ENCODE measurements around the gene CFAP97. TPM values are rescaled to one million over a fixed set of nuclear protein-coding genes. Genes with fewer than 3 reads are reported as not detected.

Gene CFAP97
- total and polyA plus RNA-seq, 9 of the 15 experiments (the other 6 are each of a cell fraction or from before 2014, with no cell fraction given): 17.3 to 57.8 (median 44.4) TPM

DNA sequence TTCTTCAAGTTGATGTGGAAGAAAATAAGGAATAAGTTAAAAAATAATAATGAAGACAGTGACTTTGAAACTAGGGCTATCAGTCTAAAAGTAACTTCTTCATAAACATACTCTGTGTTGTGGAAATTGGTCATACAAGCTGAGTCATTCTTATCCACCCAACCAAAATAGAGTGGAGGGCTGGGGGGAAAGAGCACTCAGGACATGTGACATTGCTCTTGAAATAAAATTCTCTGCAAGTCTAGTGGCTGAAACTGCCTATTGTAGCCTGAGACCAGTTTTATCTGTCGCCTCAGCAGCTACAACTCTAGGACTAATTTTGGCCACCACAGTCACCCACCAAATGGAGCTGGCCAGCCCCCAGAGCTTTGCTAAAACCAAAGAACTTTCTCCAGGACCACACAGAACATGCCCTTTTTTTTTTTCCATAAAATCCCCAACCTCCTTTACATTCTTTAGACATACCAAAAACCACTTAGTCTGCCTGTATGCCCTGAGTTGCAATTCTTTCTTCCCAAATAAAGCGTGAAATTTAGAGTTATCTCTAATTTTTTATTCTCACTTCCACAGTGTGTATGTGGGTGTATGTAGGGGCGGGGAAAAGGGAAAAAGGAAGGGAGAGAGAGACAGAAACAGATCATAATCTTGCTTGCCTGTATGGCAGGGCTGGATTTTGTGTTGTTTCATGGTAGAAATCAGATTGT, 83.7 kb downstream of the CFAP97 start (continued):
- TF ChIP-seq GABPA (tag; conservative IDR thresholded peaks at IDR 0.05; ENCODE audit: low read depth) (no peak), ZNF696 (CRISPR knock-in tag; conservative IDR thresholded peaks at IDR 0.05) (no peak), NFE2L1 (tag; IDR thresholded peaks at IDR 0.05; ENCODE audit: borderline replicate concordance, low read depth) (peak; percentile 66), IFI16 (CRISPR knock-in tag; IDR thresholded peaks at IDR 0.05) (no peak), E2F3 (CRISPR knock-in tag; IDR thresholded peaks at IDR 0.05) (no peak), ZNF184 (CRISPR knock-in tag; IDR thresholded peaks at IDR 0.05) (no peak), SNIP1 (IDR thresholded peaks at IDR 0.05; ENCODE audit: low read depth) (no peak), SMARCC2 (IDR thresholded peaks at IDR 0.05; ENCODE audit: low read depth) (0 out of 2 replicates have a peak, but pooled peaks have one; percentile 23), POLR2AphosphoS2 (IDR thresholded peaks at IDR 0.05; ENCODE audit: low read length) (no peak)
- TF ChIP-seq, protein P1, sequence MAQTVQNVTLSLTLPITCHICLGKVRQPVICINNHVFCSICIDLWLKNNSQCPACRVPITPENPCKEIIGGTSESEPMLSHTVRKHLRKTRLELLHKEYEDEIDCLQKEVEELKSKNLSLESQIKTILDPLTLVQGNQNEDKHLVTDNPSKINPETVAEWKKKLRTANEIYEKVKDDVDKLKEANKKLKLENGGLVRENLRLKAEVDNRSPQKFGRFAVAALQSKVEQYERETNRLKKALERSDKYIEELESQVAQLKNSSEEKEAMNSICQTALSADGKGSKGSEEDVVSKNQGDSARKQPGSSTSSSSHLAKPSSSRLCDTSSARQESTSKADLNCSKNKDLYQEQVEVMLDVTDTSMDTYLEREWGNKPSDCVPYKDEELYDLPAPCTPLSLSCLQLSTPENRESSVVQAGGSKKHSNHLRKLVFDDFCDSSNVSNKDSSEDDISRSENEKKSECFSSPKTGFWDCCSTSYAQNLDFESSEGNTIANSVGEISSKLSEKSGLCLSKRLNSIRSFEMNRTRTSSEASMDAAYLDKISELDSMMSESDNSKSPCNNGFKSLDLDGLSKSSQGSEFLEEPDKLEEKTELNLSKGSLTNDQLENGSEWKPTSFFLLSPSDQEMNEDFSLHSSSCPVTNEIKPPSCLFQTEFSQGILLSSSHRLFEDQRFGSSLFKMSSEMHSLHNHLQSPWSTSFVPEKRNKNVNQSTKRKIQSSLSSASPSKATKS (CRISPR knock-in tag; IDR thresholded peaks at IDR 0.05): no peak
- TF ChIP-seq, protein P2, sequence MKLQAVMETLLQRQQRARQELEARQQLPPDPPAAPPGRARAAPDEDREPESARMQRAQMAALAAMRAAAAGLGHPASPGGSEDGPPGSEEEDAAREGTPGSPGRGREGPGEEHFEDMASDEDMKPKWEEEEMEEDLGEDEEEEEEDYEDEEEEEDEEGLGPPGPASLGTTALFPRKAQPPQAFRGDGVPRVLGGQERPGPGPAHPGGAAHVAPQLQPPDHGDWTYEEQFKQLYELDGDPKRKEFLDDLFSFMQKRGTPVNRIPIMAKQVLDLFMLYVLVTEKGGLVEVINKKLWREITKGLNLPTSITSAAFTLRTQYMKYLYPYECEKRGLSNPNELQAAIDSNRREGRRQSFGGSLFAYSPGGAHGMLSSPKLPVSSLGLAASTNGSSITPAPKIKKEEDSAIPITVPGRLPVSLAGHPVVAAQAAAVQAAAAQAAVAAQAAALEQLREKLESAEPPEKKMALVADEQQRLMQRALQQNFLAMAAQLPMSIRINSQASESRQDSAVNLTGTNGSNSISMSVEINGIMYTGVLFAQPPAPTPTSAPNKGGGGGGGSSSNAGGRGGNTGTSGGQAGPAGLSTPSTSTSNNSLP (IDR thresholded peaks at IDR 0.05; ENCODE audit: borderline replicate concordance, low read depth, low read length): 0 out of 2 replicates have a peak, but pooled peaks have one; percentile 7
- TF ChIP-seq, protein P3, sequence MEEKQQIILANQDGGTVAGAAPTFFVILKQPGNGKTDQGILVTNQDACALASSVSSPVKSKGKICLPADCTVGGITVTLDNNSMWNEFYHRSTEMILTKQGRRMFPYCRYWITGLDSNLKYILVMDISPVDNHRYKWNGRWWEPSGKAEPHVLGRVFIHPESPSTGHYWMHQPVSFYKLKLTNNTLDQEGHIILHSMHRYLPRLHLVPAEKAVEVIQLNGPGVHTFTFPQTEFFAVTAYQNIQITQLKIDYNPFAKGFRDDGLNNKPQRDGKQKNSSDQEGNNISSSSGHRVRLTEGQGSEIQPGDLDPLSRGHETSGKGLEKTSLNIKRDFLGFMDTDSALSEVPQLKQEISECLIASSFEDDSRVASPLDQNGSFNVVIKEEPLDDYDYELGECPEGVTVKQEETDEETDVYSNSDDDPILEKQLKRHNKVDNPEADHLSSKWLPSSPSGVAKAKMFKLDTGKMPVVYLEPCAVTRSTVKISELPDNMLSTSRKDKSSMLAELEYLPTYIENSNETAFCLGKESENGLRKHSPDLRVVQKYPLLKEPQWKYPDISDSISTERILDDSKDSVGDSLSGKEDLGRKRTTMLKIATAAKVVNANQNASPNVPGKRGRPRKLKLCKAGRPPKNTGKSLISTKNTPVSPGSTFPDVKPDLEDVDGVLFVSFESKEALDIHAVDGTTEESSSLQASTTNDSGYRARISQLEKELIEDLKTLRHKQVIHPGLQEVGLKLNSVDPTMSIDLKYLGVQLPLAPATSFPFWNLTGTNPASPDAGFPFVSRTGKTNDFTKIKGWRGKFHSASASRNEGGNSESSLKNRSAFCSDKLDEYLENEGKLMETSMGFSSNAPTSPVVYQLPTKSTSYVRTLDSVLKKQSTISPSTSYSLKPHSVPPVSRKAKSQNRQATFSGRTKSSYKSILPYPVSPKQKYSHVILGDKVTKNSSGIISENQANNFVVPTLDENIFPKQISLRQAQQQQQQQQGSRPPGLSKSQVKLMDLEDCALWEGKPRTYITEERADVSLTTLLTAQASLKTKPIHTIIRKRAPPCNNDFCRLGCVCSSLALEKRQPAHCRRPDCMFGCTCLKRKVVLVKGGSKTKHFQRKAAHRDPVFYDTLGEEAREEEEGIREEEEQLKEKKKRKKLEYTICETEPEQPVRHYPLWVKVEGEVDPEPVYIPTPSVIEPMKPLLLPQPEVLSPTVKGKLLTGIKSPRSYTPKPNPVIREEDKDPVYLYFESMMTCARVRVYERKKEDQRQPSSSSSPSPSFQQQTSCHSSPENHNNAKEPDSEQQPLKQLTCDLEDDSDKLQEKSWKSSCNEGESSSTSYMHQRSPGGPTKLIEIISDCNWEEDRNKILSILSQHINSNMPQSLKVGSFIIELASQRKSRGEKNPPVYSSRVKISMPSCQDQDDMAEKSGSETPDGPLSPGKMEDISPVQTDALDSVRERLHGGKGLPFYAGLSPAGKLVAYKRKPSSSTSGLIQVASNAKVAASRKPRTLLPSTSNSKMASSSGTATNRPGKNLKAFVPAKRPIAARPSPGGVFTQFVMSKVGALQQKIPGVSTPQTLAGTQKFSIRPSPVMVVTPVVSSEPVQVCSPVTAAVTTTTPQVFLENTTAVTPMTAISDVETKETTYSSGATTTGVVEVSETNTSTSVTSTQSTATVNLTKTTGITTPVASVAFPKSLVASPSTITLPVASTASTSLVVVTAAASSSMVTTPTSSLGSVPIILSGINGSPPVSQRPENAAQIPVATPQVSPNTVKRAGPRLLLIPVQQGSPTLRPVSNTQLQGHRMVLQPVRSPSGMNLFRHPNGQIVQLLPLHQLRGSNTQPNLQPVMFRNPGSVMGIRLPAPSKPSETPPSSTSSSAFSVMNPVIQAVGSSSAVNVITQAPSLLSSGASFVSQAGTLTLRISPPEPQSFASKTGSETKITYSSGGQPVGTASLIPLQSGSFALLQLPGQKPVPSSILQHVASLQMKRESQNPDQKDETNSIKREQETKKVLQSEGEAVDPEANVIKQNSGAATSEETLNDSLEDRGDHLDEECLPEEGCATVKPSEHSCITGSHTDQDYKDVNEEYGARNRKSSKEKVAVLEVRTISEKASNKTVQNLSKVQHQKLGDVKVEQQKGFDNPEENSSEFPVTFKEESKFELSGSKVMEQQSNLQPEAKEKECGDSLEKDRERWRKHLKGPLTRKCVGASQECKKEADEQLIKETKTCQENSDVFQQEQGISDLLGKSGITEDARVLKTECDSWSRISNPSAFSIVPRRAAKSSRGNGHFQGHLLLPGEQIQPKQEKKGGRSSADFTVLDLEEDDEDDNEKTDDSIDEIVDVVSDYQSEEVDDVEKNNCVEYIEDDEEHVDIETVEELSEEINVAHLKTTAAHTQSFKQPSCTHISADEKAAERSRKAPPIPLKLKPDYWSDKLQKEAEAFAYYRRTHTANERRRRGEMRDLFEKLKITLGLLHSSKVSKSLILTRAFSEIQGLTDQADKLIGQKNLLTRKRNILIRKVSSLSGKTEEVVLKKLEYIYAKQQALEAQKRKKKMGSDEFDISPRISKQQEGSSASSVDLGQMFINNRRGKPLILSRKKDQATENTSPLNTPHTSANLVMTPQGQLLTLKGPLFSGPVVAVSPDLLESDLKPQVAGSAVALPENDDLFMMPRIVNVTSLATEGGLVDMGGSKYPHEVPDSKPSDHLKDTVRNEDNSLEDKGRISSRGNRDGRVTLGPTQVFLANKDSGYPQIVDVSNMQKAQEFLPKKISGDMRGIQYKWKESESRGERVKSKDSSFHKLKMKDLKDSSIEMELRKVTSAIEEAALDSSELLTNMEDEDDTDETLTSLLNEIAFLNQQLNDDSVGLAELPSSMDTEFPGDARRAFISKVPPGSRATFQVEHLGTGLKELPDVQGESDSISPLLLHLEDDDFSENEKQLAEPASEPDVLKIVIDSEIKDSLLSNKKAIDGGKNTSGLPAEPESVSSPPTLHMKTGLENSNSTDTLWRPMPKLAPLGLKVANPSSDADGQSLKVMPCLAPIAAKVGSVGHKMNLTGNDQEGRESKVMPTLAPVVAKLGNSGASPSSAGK (IDR thresholded peaks at IDR 0.05): peak; percentile 47
